Liver (tissue), 9 donors: ENCODE data around the gene OR6V1. TPM values are rescaled to one million over a fixed set of nuclear protein-coding genes. Genes with fewer than 3 reads are reported as not detected.

Experiments
- DNase-seq: peaks from one replicate; pipeline ENCODE4 v3.0.0-alpha.2; 2017; ENCODE audit warnings: low spot score
- H3K27ac ChIP-seq, 2 donors: one replicate each; pipeline ENCODE4 v1.7.0; 2013; ENCODE audit warnings: inconsistent platforms in 2 of 2, low read length in 2 of 2, control low read depth in 1 of 2, low read depth in 1 of 2, mild to moderate bottlenecking in 1 of 2
- H3K27me3 ChIP-seq, 4 donors: one replicate each; pipeline versions ENCODE4 v1.6.1 to v1.7.0; 2013; ENCODE audit warnings: low read length in 3 of 4, inconsistent platforms in 1 of 4, mild to moderate bottlenecking in 1 of 4, moderate library complexity in 1 of 4; ENCODE audit not compliant: control insufficient read depth in 4 of 4, insufficient read depth in 4 of 4
- H3K36me3 ChIP-seq, 4 donors: one replicate each; pipeline versions ENCODE4 v1.6.1 to v1.7.0; 2013; ENCODE audit warnings: low read length in 3 of 4, mild to moderate bottlenecking in 3 of 4, low read depth in 1 of 4, moderate library complexity in 1 of 4; ENCODE audit not compliant: control insufficient read depth in 4 of 4, insufficient read depth in 3 of 4
- H3K4me1 ChIP-seq, 4 donors: one replicate each; pipeline versions ENCODE4 v1.6.1 to v1.7.0; 2013; ENCODE audit warnings: low read length in 3 of 4, mild to moderate bottlenecking in 3 of 4, moderate library complexity in 1 of 4; ENCODE audit not compliant: control insufficient read depth in 4 of 4, insufficient read depth in 4 of 4
- H3K4me3 ChIP-seq, 3 donors: one replicate each; pipeline versions ENCODE4 v1.6.1 to v1.7.0; 2013; ENCODE audit warnings: low read length in 3 of 3, control low read depth in 1 of 3, low read depth in 1 of 3, mild to moderate bottlenecking in 1 of 3
- H3K9ac ChIP-seq, 2 donors: one replicate each; pipeline ENCODE4 v1.7.0; 2013; ENCODE audit warnings: low read length in 2 of 2, mild to moderate bottlenecking in 2 of 2, moderate library complexity in 2 of 2, control low read depth in 1 of 2, low read depth in 1 of 2
- H3K9me3 ChIP-seq, 4 donors: one replicate each; pipeline versions ENCODE4 v1.6.1 to v1.7.0; 2013; ENCODE audit warnings: low read length in 3 of 4; ENCODE audit not compliant: control insufficient read depth in 4 of 4
- EGR1 ChIP-seq, 2 donors: IDR thresholded peaks; 2 replicates each; pipeline ENCODE4 v1.6.1; 2016 to 2018; ENCODE audit warnings: antibody characterized with exemption in 2 of 2, low read depth in 2 of 2
- FOXA1 ChIP-seq: IDR thresholded peaks from 2 replicates; pipeline ENCODE4 v1.6.1; 2016; ENCODE audit warnings: antibody characterized with exemption
- GABPA ChIP-seq, 2 donors: IDR thresholded peaks in 1 of 2; conservative IDR thresholded peaks in 1 of 2; 2 replicates each; pipeline ENCODE4 v1.6.1; 2016; ENCODE audit warnings: antibody characterized with exemption in 2 of 2, mild to moderate bottlenecking in 1 of 2, moderate library complexity in 1 of 2
- HNF4G ChIP-seq: IDR thresholded peaks from 2 replicates; pipeline ENCODE4 v1.6.1; 2016; ENCODE audit warnings: antibody characterized with exemption
- JUND ChIP-seq, 2 donors: IDR thresholded peaks; 2 replicates each; pipeline ENCODE4 v1.6.1; 2016; ENCODE audit warnings: antibody characterized with exemption in 2 of 2
- NR2F2 ChIP-seq: IDR thresholded peaks from 2 replicates; pipeline ENCODE4 v1.6.1; 2016; ENCODE audit warnings: antibody characterized with exemption
- RAD21 ChIP-seq, 2 donors: IDR thresholded peaks; 2 replicates each; pipeline ENCODE4 v1.6.1; 2016; ENCODE audit warnings: antibody characterized with exemption in 2 of 2, mild to moderate bottlenecking in 2 of 2
- RXRA ChIP-seq, 2 donors: IDR thresholded peaks; 2 replicates each; pipeline ENCODE4 v1.6.1; 2017 to 2018; ENCODE audit warnings: antibody characterized with exemption in 2 of 2, mild to moderate bottlenecking in 1 of 2
- SP1 ChIP-seq: IDR thresholded peaks from 2 replicates; pipeline ENCODE4 v1.6.1; 2018; ENCODE audit warnings: antibody characterized with exemption, mild to moderate bottlenecking
- TAF1 ChIP-seq: conservative IDR thresholded peaks from 2 replicates; pipeline ENCODE4 v1.6.1; 2016; ENCODE audit warnings: antibody characterized with exemption, mild to moderate bottlenecking
- YY1 ChIP-seq: IDR thresholded peaks from 2 replicates; pipeline ENCODE4 v1.6.1; 2016; ENCODE audit warnings: antibody characterized with exemption, mild to moderate bottlenecking
- WGBS: extraction: QIAGEN DNeasy Blood & Tissue Kit; methylation state at CpG from one replicate; pipeline ENCODE4 v1.1.7; 2013; 5-methylcytosine and 5-hydroxymethylcytosine counted together
- polyA plus RNA-seq, 2 donors: library from polyadenylated mRNA; stranded (reverse) in 1 of 2; unstranded in 1 of 2; fragments of 200-250 nt in 1 of 2; fragments of >200 nt in 1 of 2; fragmentation: Nextera tagmentation in 1 of 2; extraction: Ambion mirVana in 1 of 2; gene quantifications; one replicate each; pipeline versions ENCODE4 v1.2.1 to v1.2.3, GENCODE V29; 2013 to 2015
- total RNA-seq, 2 donors: library from RNA; depleted of rRNA; stranded (reverse); fragments of >200 nt; gene quantifications; one replicate each; pipeline ENCODE4 v1.2.3, GENCODE V29; 2014
- TF ChIP-seq, protein P1 (sequence below): fragments of 150-350 bp; IDR thresholded peaks from 2 replicates; pipeline ENCODE4 v1.5.1; 2017; ENCODE audit warnings: improper control_type of control experiment, low read depth, low read length; ENCODE audit not compliant: missing input control
- TF ChIP-seq, protein P2 (sequence below): IDR thresholded peaks from 2 replicates; pipeline ENCODE4 v1.6.1; 2016; ENCODE audit warnings: antibody characterized with exemption, mild to moderate bottlenecking
- TF ChIP-seq, protein P3 (sequence below): IDR thresholded peaks from 2 replicates; pipeline ENCODE4 v1.6.1; 2016; ENCODE audit warnings: antibody characterized with exemption
- TF ChIP-seq, protein P4 (sequence below): IDR thresholded peaks from 2 replicates; pipeline ENCODE4 v1.6.1; 2016; ENCODE audit warnings: antibody characterized with exemption
- TF ChIP-seq, protein P5 (sequence below): IDR thresholded peaks from 2 replicates; pipeline ENCODE4 v1.6.1; 2016; ENCODE audit warnings: antibody characterized with exemption
- donor health status: healthy.
- donor health status: healthy.
- donor health status: healthy.
- donor health status: healthy.
- donor health status: healthy.

The OR6V1 gene
- total and polyA plus RNA-seq, 4 donors, result not detected

DNA sequence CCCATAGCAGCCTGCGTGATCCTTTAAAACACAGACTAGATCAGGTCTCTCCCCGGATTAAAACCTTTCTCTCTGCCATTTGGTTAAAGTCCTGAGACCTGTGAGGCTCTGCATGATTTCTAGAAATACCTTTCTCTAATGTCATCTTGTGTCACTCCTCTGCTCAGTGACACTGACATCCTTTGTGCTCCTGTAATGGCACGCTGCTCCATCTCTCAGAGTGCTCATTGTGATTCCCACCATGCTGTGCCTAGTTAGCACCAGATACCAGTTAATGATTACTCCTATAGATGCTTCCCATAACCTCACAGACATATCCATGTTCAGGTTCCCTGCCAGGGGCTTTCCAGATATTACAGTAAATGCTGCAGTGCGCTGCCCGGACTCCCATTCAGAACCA lies 13.5 kb upstream of the OR6V1 start:
- TF ChIP-seq JUND (IDR thresholded peaks at IDR 0.05) (no peak), SP1 (no peak), NR2F2 (no peak), FOXA1 (no peak), HNF4G (no peak), RXRA (IDR thresholded peaks at IDR 0.05) (no peak), TAF1 (no peak), EGR1 (IDR thresholded peaks at IDR 0.05; ENCODE audit: low read depth in 2 of 2) (no peak), GABPA (IDR thresholded peaks at IDR 0.05 in 1 of 2, conservative IDR thresholded peaks at IDR 0.05 in 1 of 2) (no peak), YY1 (no peak), RAD21 (IDR thresholded peaks at IDR 0.05) (no peak)
- TF ChIP-seq, protein P1, sequence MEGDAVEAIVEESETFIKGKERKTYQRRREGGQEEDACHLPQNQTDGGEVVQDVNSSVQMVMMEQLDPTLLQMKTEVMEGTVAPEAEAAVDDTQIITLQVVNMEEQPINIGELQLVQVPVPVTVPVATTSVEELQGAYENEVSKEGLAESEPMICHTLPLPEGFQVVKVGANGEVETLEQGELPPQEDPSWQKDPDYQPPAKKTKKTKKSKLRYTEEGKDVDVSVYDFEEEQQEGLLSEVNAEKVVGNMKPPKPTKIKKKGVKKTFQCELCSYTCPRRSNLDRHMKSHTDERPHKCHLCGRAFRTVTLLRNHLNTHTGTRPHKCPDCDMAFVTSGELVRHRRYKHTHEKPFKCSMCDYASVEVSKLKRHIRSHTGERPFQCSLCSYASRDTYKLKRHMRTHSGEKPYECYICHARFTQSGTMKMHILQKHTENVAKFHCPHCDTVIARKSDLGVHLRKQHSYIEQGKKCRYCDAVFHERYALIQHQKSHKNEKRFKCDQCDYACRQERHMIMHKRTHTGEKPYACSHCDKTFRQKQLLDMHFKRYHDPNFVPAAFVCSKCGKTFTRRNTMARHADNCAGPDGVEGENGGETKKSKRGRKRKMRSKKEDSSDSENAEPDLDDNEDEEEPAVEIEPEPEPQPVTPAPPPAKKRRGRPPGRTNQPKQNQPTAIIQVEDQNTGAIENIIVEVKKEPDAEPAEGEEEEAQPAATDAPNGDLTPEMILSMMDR, result no peak
- TF ChIP-seq, protein P2, sequence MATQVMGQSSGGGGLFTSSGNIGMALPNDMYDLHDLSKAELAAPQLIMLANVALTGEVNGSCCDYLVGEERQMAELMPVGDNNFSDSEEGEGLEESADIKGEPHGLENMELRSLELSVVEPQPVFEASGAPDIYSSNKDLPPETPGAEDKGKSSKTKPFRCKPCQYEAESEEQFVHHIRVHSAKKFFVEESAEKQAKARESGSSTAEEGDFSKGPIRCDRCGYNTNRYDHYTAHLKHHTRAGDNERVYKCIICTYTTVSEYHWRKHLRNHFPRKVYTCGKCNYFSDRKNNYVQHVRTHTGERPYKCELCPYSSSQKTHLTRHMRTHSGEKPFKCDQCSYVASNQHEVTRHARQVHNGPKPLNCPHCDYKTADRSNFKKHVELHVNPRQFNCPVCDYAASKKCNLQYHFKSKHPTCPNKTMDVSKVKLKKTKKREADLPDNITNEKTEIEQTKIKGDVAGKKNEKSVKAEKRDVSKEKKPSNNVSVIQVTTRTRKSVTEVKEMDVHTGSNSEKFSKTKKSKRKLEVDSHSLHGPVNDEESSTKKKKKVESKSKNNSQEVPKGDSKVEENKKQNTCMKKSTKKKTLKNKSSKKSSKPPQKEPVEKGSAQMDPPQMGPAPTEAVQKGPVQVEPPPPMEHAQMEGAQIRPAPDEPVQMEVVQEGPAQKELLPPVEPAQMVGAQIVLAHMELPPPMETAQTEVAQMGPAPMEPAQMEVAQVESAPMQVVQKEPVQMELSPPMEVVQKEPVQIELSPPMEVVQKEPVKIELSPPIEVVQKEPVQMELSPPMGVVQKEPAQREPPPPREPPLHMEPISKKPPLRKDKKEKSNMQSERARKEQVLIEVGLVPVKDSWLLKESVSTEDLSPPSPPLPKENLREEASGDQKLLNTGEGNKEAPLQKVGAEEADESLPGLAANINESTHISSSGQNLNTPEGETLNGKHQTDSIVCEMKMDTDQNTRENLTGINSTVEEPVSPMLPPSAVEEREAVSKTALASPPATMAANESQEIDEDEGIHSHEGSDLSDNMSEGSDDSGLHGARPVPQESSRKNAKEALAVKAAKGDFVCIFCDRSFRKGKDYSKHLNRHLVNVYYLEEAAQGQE, result no peak
- TF ChIP-seq, protein P3, sequence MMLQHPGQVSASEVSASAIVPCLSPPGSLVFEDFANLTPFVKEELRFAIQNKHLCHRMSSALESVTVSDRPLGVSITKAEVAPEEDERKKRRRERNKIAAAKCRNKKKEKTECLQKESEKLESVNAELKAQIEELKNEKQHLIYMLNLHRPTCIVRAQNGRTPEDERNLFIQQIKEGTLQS, result no peak
- TF ChIP-seq, protein P4, sequence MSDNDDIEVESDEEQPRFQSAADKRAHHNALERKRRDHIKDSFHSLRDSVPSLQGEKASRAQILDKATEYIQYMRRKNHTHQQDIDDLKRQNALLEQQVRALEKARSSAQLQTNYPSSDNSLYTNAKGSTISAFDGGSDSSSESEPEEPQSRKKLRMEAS, result no peak
- TF ChIP-seq, protein P5, sequence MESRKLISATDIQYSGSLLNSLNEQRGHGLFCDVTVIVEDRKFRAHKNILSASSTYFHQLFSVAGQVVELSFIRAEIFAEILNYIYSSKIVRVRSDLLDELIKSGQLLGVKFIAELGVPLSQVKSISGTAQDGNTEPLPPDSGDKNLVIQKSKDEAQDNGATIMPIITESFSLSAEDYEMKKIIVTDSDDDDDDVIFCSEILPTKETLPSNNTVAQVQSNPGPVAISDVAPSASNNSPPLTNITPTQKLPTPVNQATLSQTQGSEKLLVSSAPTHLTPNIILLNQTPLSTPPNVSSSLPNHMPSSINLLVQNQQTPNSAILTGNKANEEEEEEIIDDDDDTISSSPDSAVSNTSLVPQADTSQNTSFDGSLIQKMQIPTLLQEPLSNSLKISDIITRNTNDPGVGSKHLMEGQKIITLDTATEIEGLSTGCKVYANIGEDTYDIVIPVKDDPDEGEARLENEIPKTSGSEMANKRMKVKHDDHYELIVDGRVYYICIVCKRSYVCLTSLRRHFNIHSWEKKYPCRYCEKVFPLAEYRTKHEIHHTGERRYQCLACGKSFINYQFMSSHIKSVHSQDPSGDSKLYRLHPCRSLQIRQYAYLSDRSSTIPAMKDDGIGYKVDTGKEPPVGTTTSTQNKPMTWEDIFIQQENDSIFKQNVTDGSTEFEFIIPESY, result no peak
- Histone ChIP-seq H3K36me3 (no peaks in the 10 kb centered on the region), H3K4me3 (no peak overlapping the region), H3K27ac (no peak overlapping the region), H3K4me1 (no peaks in the 10 kb centered on the region), H3K9me3 (no peaks in the 10 kb centered on the region), H3K9ac (no peak overlapping the region), H3K27me3 (no peaks in the 10 kb centered on the region)
- no peak for DNase-seq
- 93% methylated on average over 5 of the region's 5 CpGs for WGBS

DNA sequence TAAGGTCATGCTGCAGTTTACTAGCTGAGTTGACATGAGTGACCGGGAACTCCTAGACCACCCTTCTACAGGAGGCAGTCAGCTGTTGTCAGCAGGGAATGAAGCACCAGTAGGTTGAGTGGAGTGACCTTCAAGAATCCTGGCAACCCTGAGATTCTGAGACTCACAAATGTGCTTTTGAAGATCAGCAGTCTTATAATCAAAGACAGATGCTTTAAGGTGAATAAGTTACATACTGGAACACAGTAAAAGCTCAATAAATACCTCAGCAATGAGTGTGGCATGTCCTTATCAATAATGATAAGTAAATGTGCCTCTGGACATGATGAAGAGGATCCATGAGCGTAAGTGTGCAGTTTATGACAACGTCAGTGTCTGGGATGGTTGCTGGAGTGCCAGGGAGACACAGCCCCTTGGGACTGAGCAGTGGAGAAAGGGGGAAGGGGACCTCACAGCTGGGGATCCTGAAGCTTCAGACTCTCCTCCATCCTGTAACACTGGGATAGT lies 11.9 kb upstream of the OR6V1 start:
- no peak for DNase-seq
- no peaks in the 10 kb centered on the region for H3K36me3 ChIP-seq
- H3K27ac ChIP-seq, result no peak overlapping the region
- H3K9me3 ChIP-seq, result no peaks in the 10 kb centered on the region
- 92% methylated on average over 3 of the region's 3 CpGs for whole genome bisulfite sequencing
- H3K9ac ChIP-seq, result no peak overlapping the region
- H3K4me3 ChIP-seq, result no peak overlapping the region
- H3K27me3 ChIP-seq, result no peaks in the 10 kb centered on the region
- H3K4me1 ChIP-seq, result no peaks in the 10 kb centered on the region
- no peak for TF ChIP-seq RXRA (IDR thresholded peaks at IDR 0.05)
- no peak for TF ChIP-seq EGR1 (IDR thresholded peaks at IDR 0.05; ENCODE audit: low read depth in 2 of 2)
- TF ChIP-seq, protein P1, result no peak
- no peak for TF ChIP-seq TAF1
- TF ChIP-seq, protein P4, result no peak
- TF ChIP-seq, protein P3, result no peak
- TF ChIP-seq HNF4G, result no peak
- TF ChIP-seq, protein P5, result no peak
- no peak for TF ChIP-seq JUND (IDR thresholded peaks at IDR 0.05)
